CD4-positive, alpha-beta T cell treated with Interleukin-4 for 4 hours (primary cell): ENCODE data around the gene ISY1.
"Not testable (repeated sequence)": the region's sequence is repeated elsewhere in the genome, so short reads cannot be mapped to it uniquely, and the experiment has no call there.

Experiments used
- DNase-seq: peaks from one replicate; pipeline ENCODE4 v3.0.0-alpha.2; 2020

ISY1 gene

DNA sequence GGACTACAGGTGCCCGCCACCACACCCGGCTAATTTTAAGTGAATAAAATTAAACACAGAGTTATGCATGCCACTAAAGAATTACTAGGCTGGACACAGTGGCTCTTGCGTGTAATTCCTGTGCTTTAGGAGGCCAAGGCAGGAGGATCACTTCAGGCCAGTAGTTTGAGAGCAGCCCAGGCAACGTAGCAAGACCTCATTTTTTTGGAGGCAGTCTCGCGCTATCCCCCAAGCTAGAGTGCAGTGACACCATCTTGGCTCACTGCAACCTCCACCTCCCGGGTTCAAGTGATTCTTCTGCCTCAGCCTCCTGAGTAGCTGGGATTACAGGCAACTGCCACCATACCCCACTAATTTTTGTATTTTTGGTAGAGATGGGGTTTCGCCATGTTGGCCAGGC lies 4.7 kb upstream of the ISY1 start:
- DNase-seq, result not testable (repeated sequence)

DNA sequence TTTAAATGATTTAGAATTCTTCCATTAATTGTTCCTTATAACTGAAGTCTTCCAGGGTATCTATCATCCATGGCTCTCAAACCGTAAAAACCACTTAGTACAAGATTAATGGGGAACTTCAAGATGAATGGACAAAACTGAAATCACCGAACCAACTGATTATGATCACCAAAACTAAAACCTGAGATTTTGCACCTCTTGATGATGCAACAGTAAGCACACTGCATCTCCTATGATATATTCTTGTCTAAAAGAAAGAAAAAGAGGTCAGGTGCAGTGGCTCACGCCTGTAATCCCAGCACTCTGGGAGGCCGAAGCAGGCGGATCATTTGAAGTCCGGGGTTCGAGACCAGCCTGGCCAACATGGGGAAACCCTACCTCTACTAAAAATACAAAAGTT lies 3.6 kb upstream of the ISY1 start:
- no peak for DNase-seq

DNA sequence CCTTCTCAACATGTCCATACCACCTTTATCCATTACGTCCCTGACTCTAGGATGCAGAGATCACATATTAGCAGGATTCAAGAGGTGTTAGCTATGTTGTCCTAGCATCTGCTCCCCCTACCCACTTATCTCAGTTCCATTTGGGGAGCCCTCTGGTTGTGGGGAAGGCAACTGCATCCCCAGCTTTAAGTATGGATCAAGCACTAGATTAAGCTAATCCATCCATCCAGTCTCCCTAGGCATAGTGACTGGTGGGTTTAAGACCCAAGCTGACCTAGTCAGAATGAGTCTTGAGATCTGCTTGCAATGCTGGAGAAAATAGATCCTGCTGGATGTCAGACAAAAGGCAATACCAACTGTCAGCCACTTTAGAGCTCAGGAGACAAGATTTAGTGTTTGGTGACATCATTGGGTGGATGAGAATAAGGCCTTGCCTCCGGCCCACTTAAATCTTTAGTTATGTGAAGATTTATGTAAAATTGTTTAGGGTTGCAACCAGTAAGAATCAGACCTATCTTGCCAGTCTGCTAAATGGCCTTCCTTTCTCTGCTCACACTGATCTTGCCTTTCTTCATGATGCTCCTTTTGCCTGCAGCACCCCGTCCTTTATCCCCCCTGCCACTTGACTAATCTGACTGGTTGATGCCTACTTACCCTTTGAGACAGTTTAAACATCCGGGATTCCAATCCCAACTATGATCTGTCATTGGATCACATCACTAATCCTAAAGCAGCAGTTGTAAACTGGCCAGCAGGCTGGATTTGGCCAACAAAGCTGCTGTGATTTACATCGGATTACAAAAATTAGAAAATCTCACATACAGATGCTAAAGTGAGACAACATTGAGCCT lies 2.1 kb upstream of the ISY1 start:
- DNase-seq, result no peak

DNA sequence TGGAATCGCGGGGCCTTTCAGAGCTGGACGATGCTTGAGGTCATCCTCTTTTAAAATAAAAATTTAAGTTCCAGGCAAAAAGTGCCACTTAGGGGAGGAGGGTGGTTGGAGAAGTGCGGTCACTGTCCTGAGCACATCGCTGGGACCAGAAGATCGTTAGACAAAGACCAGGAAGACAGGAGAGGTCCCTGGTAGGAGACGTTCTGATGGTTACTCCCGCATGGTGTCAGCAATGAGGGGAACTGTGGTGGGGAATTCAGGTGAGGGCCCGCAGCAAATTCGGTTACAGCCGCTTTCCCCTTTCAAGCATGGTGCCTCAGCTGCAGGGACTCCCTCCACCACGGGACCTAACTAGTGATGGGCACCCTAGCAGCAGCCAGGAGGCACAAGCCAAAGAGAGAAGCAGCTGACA lies 1.0 kb upstream of the ISY1 start:
- peak; percentile 12 for DNase-seq

DNA sequence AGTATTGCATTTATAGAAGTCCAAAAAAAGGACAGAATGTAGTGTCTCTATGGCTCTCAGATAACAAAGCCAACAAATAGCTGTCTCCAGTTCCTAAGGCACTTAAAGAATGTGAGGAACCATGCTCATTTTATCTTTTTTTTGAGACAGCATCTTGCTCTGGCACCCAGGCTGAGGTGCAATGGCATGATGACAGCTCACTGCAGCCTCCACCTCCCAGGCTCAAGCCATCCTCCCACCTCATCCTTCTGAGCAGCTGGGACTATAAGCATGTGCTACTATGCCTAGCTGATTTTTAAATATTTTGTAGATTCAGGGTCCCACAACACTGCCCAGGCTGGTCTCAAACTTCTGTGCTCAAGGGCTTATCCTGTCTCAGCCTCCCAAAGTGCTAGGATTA lies 16.1 kb downstream of the ISY1 start:
- DNase-seq, result no peak

DNA sequence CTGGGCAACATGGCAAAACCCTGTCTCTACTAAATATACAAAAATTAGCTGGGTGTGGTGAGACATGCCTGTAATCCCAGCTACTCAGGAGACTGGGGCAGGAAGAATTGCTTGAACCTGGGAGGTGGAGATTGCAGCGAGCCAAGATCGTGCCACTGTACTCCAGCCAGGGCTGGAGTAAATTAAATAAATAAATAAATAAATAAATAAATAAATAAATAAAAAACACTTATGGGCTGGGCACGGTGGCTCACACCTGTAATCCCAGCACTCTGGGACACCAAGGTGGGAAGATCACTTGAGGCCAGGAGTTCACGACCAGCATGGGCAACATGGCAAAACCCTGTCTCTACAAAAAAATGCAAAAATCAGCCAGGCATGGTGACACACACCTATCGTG lies 19.9 kb downstream of the ISY1 start:
- not testable (repeated sequence) for DNase-seq

DNA sequence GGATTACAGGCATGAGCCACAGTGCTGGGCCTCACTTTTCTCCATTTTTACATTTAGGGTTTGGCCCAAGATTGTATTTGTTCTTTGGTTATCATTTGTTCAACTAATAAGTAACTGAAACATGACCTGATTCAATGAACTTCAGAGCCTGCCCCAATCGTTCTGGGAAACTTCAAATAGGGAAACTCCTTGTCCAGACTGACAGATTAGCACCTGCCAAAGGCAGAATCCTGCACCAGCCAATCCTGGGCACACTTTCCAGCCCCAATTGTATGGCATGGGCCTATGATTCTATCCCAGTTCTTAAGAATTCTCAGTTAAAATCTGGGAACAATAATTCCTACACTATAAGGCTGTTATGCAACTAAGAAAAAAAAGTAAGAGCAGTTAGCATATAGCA lies 21.0 kb downstream of the ISY1 start:
- no peak for DNase-seq

DNA sequence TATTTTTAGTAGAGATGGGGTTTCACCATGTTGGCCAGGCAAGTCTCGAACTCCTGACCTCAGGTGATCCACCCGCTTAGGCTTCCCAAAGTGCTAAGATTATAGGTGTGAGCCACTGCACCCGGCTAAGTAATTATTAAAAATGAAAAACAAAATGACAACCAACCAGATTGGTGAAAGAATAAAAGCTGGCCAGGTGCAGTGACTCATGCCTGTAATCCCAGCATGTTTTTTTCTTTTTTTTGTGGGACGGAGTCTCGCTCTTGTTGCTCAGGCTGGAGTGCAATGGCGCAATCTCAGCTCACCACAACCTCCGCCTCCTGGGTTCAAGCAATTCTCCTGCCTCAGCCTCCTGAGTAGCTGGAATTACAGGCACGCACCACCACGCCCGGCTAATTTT lies 24.6 kb downstream of the ISY1 start:
- DNase-seq, result not testable (repeated sequence)

DNA sequence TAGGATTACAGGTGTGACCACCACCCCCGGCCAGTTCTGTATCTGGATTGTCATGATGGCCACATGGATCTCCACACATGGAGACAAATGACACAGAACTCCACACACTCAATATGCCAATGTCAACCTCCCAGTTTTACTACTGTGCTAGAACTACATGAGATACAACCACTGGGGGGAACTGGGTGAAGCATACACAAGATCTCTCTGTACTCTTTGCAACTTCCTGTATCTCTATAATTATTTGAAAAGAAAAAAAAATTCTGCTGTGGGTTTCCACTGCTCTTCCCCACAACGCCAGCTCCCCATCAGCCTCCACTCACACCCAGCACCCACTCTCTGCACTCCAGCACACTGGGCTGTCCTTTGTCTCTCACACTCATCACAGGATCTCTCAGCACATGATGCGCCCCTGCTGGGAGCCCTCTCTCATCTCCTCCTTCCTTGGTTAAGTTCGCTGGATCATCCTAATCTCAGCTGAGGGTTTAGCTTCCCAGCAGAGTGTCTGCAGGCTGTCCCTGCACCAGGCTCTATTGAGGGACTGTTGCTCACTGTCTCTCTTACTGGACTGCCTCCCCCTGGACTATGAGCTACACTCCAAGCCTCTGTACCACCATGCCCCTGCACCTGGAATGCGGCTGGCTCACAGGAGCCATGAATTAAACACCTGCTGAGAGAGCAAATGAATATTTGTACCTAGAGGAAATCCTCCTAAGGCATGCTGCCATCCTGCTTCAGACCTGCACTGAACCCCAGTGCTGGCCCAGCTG lies 28.6 kb downstream of the ISY1 start:
- DNase-seq, result no peak

DNA sequence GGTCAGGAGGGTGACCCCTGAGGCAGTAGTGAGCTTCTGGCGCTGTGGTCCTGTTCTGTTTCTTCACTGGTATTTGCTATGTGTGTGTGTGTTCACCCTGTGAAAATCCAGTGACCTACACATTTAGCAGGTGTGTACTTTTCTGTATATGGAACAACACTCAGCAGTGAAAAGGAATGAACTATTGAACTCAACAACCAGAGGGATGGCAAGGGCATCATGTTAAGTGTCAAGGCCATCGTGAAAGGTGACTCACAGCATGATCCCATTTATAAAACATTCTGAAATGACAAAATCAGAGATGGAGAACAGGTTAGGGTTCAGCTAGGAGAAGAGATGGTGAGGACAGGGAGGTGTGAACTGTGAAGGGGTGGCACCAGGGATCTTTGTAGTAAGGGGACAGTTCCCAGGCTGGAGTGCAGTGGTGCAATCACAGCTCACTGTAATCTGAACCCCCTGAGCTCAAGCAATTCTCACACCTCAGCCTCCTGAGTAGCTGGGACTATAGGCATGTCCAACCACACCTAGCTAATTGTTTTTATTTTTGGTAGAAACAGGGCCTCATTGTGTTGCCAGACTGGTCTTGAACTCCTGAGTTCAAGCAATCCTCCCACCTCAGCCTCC lies 29.3 kb downstream of the ISY1 start:
- DNase-seq, result no peak

DNA sequence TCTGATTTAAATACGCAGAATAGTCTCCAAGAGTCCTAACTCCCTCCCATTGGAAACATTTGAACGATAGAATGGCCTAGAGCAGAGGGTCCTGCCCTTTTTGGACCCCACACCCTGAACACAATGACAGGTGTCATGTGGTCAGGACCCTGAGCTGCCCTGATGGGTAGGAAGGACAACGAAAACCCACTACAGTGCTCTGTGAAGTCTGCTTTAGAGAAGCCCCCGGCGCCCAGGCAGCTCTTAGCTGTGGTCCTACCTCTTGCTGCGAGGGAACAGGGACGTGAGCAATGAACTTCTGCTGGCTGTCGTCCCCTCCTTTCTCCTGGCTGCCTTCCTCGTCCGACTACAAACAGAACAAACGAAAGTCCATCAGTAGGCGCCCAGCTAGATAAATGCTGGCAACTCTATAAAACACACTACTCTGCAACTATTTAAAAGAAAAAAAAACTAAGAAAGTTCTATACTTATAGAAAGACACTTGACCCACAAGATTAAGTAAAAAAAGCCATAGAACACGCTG lies 30.5 kb downstream of the ISY1 start:
- no peak for DNase-seq

DNA sequence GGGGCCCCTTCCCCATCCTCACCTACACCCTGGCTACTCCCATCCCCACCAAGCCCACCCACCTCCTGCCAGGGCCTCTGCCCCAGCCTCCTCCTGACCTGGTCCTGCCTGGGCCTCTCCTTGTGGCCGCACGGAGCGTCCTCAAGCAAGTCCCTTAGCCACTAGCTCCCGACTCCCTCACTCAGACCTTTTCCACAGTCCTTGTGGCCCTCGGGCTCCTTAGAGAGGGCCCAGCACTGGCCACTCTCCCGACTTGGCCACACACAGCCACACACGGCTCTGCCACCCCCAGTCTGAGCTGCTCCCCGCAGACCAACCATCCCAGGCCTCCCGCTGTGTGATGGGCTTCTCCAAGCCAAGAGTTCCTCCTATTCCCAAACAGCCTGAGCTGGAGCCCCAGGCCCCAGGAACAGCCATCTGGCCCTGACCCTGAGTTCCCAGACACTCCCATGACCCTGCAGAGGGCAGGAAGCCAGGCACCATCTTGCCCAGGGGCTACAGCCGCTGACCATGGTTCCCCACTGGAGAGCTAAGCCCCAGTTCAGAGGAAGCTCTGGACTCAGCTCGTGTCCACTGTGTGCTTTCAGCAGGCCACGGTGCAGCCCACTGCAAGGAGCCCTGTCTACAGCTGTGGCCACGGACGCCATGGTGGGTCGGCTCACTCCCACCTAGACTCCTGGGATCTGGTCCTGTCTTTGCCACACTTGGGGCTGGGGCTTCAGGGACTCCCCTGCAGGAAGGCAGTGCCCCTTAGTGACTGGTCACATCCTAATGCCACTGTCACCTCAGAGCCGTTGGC lies 32.3 kb downstream of the ISY1 start:
- no peak for DNase-seq

DNA sequence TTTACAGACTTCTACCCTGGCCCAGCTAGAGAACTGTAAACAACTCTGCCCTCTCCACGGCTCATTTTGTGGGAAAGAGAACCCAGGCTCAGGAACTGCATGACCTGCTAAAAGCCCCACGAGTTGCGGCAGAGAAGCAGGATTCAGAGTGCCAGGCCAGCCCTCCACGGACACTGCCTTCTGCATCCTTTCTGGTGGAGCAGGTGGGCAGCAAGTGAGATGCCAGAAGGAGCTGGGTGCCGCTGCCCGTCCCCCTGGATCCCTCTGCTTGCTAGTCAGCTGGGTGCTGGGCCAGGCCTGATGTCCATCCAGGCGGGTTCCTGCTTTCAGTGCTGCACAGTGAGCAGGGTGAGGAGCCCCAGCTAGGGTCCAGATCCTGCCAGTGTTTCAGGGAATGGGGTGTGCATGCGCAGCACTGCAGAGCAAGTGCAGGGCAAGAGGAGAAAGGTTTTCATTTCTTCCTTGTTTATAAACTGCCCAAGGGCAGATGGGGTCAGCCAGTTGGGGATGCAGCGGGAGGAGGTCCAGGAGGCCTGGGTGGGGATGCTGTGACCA lies 34.1 kb downstream of the ISY1 start:
- DNase-seq, result no peak

DNA sequence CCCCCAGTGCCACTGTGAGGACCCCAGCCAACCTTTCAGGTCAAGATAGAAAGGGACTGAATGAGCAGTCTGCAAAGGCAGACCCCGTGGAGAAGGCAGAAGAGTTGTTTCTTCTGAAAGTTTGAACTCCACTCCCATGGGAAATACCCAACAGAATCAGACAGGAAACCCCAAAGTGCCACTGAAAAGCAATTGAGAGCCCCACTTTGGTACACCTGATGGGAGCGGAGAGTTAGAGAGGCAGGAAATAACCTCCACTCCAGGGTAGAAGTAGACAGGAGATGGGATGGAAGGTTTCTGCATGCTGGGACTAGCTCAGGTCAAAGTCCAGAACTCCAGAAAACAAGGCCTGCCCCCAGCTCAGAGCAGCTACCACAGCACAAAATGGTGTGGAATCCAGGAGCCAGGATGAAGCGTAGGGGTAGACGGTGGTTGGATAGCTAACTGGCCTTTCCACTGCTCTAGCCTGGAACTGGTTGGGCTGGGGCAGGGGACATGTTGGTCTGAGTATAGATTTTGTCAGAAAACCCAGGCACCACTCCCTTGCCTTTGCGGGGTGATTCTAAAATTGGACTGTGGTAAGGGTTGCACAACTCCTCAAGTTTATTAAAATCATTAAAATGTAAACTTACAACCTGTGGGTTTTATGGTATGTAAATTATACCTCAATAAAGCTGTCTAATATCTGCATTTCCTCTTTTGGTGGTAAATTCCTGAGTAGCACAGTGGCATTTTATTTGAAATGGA lies 37.4 kb downstream of the ISY1 start:
- DNase-seq, result peak; percentile 27

DNA sequence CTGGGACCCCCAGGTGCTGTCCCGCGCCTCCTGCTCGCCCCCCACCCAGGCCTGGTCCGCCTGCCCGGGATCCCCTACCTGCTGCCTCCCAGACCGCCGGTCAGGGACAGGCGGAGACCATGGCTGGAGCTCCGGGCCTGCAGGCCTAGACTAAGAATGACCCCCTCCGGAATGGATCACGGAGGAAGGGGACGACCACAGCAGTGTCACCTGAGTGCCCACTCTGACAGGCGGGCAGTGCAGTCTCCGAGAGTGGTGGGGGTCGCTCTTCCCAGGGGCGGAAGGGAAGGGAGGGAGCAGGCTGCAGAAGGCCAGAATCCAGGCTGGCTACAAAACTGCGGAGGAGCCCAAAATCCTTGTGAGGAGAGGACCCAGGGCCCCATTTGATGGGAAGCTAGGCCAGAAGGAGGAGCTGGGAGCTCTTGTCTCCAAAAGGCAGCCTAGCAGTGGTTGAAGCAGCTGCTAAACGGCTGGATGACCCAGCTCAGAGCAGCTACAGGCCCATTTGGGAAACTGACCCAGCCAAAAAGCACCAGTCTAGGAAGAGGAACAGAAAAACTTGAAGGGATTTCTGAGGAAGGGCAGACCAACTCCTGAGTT lies 38.4 kb downstream of the ISY1 start:
- DNase-seq, result no peak

DNA sequence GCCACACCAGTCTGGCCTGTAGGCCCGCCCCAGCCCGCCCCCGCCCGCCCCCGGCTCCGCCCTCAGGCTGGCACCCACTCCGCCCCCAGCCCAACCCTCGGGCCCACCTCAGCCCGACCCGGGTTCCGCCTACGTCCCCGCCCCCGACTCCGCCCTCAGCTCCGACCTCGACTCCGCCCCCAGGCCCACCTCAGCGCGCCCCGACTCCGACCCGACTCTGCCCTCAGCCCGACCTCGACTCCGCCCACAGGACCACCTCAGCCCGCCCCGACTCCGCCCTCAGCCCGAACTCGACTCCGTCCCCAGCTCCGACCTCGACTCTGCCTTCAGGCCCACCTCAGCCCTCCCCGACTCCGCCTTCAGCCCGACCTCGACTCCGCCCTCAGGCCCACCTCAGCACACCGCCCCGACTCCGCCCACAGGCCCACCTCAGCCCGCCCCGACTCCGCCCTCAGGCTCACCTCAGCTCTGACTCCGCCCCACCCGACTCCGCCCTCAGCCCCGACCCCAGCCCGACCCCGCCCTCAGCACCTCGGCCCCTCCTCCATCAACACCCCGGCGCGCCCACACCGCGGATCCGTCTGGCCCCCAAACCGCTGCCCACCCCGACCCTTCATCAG lies 39.0 kb downstream of the ISY1 start, which contains the start of gene RAB43:
Gene RAB43, minus strand, starts transcription at position 13 of the 620 bp plus-strand sequence. CDS start 315 bp downstream, outside the sequence.
- DNase-seq, result peak; percentile 79

DNA sequence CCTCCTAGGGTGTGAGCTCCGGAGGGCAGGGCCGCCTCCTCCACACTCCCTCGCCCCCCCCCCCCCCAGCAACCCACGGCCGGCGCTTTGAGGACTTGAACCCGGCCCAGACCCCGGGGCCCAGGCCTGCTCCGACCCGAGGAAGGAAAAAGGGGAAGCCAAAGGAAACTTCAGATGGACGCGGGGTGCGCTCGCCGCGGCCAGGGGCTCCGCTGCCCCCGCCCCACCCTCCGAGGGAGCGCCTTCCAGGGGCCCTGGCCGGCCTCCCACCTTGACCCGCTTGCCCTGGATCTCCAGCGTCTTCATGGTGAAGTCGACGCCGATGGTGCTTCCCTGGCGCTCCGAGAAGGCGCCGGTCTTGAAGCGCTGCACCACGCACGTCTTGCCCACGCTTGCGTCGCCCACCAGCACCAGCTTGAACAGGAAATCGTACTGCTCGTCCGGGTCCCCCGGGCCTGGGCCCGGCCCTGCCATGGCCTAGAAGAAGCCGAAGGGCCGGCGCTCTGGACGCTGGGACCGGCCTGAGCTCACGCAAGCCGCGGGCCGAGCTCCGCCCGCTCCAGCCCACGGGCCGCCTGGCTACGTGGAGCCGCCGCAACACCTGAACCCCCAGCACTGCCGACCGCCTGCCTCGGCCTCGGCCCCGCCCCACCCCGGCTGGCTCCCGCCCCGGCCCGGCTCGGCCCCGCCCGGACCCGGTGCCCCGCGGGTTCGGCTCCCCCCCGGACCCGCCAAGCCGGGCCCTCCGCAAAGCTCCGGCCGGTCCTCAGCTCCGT lies 39.7 kb downstream of the ISY1 start:
- peak; percentile 19 for DNase-seq

DNA sequence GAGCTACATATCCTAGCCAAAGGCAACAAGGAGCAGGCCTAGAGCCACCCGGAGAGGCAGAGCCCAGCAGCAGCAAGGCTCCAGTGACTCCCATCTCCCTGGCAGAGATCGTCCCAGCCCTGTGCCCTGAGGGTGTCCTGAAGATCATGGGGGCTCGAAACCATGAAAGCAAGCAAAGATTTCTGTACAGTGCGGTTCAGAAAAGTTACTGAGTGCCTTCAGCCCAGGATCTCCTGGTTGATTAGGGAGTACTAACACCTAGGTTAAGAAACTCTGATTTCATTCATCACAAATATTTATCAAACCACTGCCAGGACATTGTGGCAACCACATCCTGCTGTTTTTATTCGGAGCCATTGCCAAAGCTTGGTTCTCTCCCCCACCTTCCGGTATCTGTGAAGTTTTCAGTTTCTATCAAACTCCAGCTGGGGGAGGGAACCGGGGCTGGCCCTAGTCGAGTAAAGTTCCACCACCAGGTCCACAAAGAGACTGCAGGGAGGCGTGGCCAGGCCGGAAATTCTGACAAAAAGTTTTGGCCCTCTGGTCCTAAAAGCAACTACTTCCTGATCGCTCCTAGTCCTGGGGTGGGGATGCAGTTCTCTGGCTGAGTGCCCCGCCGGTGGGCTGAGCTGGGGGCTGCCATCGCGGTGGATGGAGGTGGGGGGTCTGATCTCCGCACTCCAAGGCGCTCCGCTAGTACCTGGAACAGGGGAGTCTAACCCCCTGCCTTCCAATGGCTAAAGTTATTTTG lies 40.4 kb downstream of the ISY1 start:
- DNase-seq, result peak; percentile 94
